ENCODE measurements around the gene RPL14. TPM values are rescaled to one million over a fixed set of nuclear protein-coding genes. Genes with fewer than 3 reads are reported as not detected.

The RPL14 gene
- total and polyA plus RNA-seq, 8 donors = 163 to 2,267 (median 564) TPM

DNA sequence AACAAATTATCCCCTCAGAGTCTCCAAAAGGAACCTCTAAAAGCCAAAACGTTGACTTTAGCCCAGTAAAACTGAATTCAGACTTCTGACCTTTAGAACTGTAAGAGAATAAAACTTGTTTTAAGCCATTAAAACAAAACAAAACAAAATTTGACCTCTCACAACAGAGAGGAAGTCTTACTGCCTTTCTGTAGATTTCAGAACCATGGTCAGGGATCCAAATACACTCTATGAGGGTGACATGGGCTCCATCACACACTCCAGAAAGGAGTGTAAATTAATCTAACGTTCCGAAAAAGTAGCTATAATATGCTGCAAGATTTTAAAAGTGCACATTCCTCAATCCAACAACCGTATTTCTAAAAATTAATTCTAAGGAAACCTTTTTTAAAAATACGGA, 19.2 kb upstream of the RPL14 start:
- DNase-seq = no peak
- no peaks in the 10 kb centered on the region for H3K27me3 ChIP-seq
- intact Hi-C loops (cut with DNase I; ENCODE audit: low total_unique reads) = no loop called here
- H3K9me3 ChIP-seq = no peaks in the 10 kb centered on the region
- 72 to 76% (median 73%) methylated on average over 5 of the region's 5 CpGs for WGBS, 5 donors
- H3K4me1 ChIP-seq = no peaks in the 10 kb centered on the region
- no peak overlapping the region for H3K27ac ChIP-seq
- no peak overlapping the region for H3K4me3 ChIP-seq
- H3K36me3 ChIP-seq = peaks cover 0 to 14% (median 0%) of the 10 kb centered on the region in 4 donors
- no peak for TF ChIP-seq CTCF (IDR thresholded peaks at IDR 0.05)
- no peak for TF ChIP-seq POLR2A (IDR thresholded peaks at IDR 0.05)
- no peak for TF ChIP-seq POLR2AphosphoS5 (IDR thresholded peaks at IDR 0.05)
- no peak for TF ChIP-seq EP300 (IDR thresholded peaks at IDR 0.05)

- H3K9me3 ChIP-seq = no peaks in the 10 kb centered on the region
- intact Hi-C loops (cut with DNase I; ENCODE audit: low total_unique reads) = no loop called here
- H3K27me3 ChIP-seq = no peaks in the 10 kb centered on the region
- no peaks in the 10 kb centered on the region for H3K4me1 ChIP-seq
- 90 to 94% (median 92%) methylated on average over 4 to 9 of the region's 9 CpGs for WGBS, 5 donors
- H3K27ac ChIP-seq = no peak overlapping the region
- no peak for DNase-seq
- peaks cover 0 to 28% (median 17%) of the 10 kb centered on the region in 4 donors for H3K36me3 ChIP-seq
- no peak overlapping the region for H3K4me3 ChIP-seq
- TF ChIP-seq EP300 (IDR thresholded peaks at IDR 0.05) (no peak), POLR2A (IDR thresholded peaks at IDR 0.05) (no peak), POLR2AphosphoS5 (IDR thresholded peaks at IDR 0.05) (no peak), CTCF (IDR thresholded peaks at IDR 0.05) (no peak)
Observed at GRCh38 chr3:40445062-40445461, 12.1 kb upstream of the RPL14 start.

GRCh38 chr3:40445880-40446279, 11.3 kb upstream of the RPL14 start:
- intact Hi-C loops (cut with DNase I; ENCODE audit: low total_unique reads) = no loop called here
- TF ChIP-seq POLR2A (IDR thresholded peaks at IDR 0.05) (no peak), POLR2AphosphoS5 (IDR thresholded peaks at IDR 0.05) (no peak), CTCF (IDR thresholded peaks at IDR 0.05) (no peak), EP300 (IDR thresholded peaks at IDR 0.05) (no peak)
- no peaks in the 10 kb centered on the region for H3K4me1 ChIP-seq
- H3K27ac ChIP-seq = no peak overlapping the region
- no peak overlapping the region for H3K4me3 ChIP-seq
- H3K36me3 ChIP-seq = peaks cover 0 to 35% (median 23%) of the 10 kb centered on the region in 4 donors
- WGBS, 5 donors = 76 to 82% (median 80%) methylated on average over 4 of the region's 4 CpGs
- H3K9me3 ChIP-seq = no peaks in the 10 kb centered on the region
- no peaks in the 10 kb centered on the region for H3K27me3 ChIP-seq
- no peak for DNase-seq

DNA sequence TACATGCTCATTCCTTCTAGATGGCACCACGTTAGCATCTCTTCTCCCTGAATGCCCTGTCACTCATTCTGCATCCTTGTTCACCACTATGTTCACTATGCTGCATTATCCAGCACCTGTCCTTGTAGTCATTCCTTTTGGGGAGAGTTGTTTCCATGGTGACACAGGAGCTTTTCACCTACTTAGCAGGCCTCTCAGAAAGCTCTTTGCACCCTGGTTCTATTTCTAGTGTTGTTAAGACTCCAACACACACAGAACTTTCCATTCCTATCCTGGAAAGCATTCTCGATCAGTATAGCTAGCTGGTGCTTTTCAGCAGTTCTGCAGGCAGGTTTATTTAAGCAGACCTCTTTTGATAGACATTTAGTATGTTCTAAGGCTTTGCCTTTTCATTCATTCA, 6.7 kb upstream of the RPL14 start:
- TF ChIP-seq POLR2AphosphoS5 (IDR thresholded peaks at IDR 0.05) = no peak
- TF ChIP-seq CTCF (IDR thresholded peaks at IDR 0.05) = no peak
- no peak for TF ChIP-seq EP300 (IDR thresholded peaks at IDR 0.05)
- TF ChIP-seq POLR2A (IDR thresholded peaks at IDR 0.05) = no peak
- Histone ChIP-seq H3K27ac (no peak overlapping the region), H3K36me3 (peaks cover 0 to 30% (median 21%) of the 10 kb centered on the region in 4 donors), H3K4me1 (peaks cover 10 to 25% (median 22%) of the 10 kb centered on the region in 4 donors), H3K27me3 (no peaks in the 10 kb centered on the region), H3K4me3 (no peak overlapping the region), H3K9me3 (no peaks in the 10 kb centered on the region)
- WGBS, 5 donors = 80 to 89% (median 88%) methylated on average over 2 of the region's 2 CpGs
- DNase-seq = no peak
- intact Hi-C loops (cut with DNase I; ENCODE audit: low total_unique reads) = no loop called here
